Heart right ventricle (tissue), 16 donors: Measurements from ENCODE around the gene TRA2B. TPM values are rescaled to one million over a fixed set of nuclear protein-coding genes. Genes with fewer than 3 reads are reported as not detected.

Experiments
- ATAC-seq, 8 donors: fragments of 200-7000 bp; cut with Tn5 transposase; one replicate each; pipeline ENCODE4 v1.9.1; 2020; ENCODE audit warnings: mild to moderate bottlenecking in 8 of 8, moderate library complexity in 8 of 8, moderate number of reproducible peaks in 1 of 8
- DNase-seq, 2 donors: peaks; one replicate each; pipeline ENCODE4 v3.0.0-alpha.2; 2020
- H3K27ac ChIP-seq, 10 donors: fragments of 200-600 bp; sonication (generic) in 2 of 10; one replicate each; pipeline versions ENCODE4 v1.5.0 to v1.8.0; 2020 to 2022; ENCODE audit warnings: mild to moderate bottlenecking in 3 of 10
- H3K27me3 ChIP-seq, 7 donors: fragments of 200-600 bp; one replicate each; pipeline ENCODE4 v1.8.0; 2021 to 2022; ENCODE audit warnings: mild to moderate bottlenecking in 2 of 7
- H3K36me3 ChIP-seq, 9 donors: fragments of 200-600 bp; sonication (generic) in 1 of 9; one replicate each; pipeline versions ENCODE4 v1.5.0 to v1.8.0; 2020 to 2022; ENCODE audit warnings: mild to moderate bottlenecking in 2 of 9
- H3K4me1 ChIP-seq, 9 donors: fragments of 200-600 bp; sonication (generic) in 1 of 9; one replicate each; pipeline versions ENCODE4 v1.5.0 to v1.8.0; 2020 to 2022; ENCODE audit warnings: mild to moderate bottlenecking in 4 of 9
- H3K4me3 ChIP-seq, 10 donors: fragments of 200-600 bp; sonication (generic) in 2 of 10; one replicate each; pipeline versions ENCODE4 v1.5.0 to v1.8.0; 2020 to 2022; ENCODE audit warnings: mild to moderate bottlenecking in 7 of 10, moderate library complexity in 2 of 10
- H3K9me3 ChIP-seq, 11 donors: fragments of 200-600 bp in 10 of 11; sonication (generic) in 2 of 11; one replicate each; pipeline versions ENCODE4 v1.5.0 to v1.8.0; 2013 to 2022; ENCODE audit warnings: mild to moderate bottlenecking in 2 of 11, control low read depth in 1 of 11, moderate library complexity in 1 of 11
- WGBS, 2 donors: extraction: QIAGEN DNeasy Blood & Tissue Kit; methylation state at CpG; one replicate each; pipeline ENCODE4 v1.1.7; 2013; ENCODE audit warnings: inconsistent platforms in 1 of 2; 5-methylcytosine and 5-hydroxymethylcytosine counted together
- intact Hi-C, 10 donors: fragments of 100-400 bp; cut with DNase I; formaldehyde crosslinking; loops; one replicate each; pipeline versions ENCODE4 v1.11.1 to v1.14.2; 2022
- polyA plus RNA-seq, 2 donors: library from polyadenylated mRNA; stranded (reverse); fragments of 200-250 nt; gene quantifications; one replicate each; pipeline ENCODE4 v1.2.3, GENCODE V29; 2013
- total RNA-seq, 10 donors: library from RNA; stranded (reverse); fragmentation: NEBNext Ultra II Directional in 3 of 10; extraction: Animal tissue kit (Norgen Biotek cat#: 25700) in 3 of 10; gene quantifications; one replicate each; pipeline versions ENCODE4 v1.2.1 to v1.2.4, GENCODE V29; 2021 to 2023
- TF ChIP-seq, protein P1 (sequence below), 9 donors: fragments of 200-600 bp; sonication (generic) in 2 of 9; IDR thresholded peaks; one replicate each; pipeline versions ENCODE4 v1.5.0 to v1.8.0; 2021 to 2022; ENCODE audit warnings: antibody characterized with exemption in 9 of 9, mild to moderate bottlenecking in 5 of 9, moderate library complexity in 1 of 9
- donor health status: Arrhythmogenic right ventricular cardiomyopathy.
- donor health status: ischemic (EF 13 %, LVEDD 7.1; RV severe dilation, severe dysfunction).
- donor health status: healthy with polysubstance abuse.
- donor health status: DM: no; HTN: yes; CAD: no.
- donor health status: DM: no; HTN: no; CAD: no.
- donor health status: ischemic (EF 25% LVEDD 6.9; RV normal size, moderate dysfunction).
- donor health status: ischemic (EF 25% LVEDD 5.7; RV mildly dilated, moderate dysfunction).
- donor health status: healthy.
- donor health status: DM: yes; HTN: yes; CAD: no.
- donor health status: Ischemic cardiomyopathy.
- donor health status: ischemic (EF 35%, LVEDD 5.7; RV mildly dilated, moderate dysfunction).
- donor health status: nonischemic (EF 11% LVEDD 7.7; RV severe dilation, severe dysfunction).
- donor health status: DM: yes; HTN: yes; CAD: no.
- donor health status: PGD.
- donor health status: ischemic (EF 29% LVEDD 5.4; RV normal size, mild dysfunction).
- donor health status: nonischemic (EF 23%, LVEDD 6.1; RV moderate dilation, normal function).

Gene TRA2B
- total and polyA plus RNA-seq, 12 donors, result 43.6 to 75.9 (median 49.8) TPM

DNA sequence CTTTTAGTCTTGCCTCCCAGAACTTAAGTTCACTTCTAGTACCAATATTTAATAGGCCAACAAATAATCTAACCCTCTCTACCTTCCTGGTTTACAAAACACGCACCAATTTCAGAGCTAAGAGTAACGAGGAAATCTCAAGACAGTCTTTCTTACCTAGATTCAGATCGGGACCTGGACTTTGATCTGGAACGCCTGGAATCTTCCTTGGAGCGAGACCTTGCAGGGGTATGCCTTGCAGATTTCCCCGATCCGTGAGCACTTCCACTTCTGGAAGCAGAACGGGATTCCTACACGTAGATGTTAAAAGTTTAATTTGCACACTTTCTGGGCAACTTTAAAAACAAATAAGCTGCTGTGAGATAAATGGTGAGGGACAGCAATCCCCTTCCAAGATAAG is 11.4 kb downstream of the TRA2B start:
- H3K4me1 ChIP-seq, result peaks cover 33 to 95% (median 73%) of the 10 kb centered on the region in 9 donors
- H3K4me3 ChIP-seq, result no peak overlapping the region
- TF ChIP-seq, protein P1, sequence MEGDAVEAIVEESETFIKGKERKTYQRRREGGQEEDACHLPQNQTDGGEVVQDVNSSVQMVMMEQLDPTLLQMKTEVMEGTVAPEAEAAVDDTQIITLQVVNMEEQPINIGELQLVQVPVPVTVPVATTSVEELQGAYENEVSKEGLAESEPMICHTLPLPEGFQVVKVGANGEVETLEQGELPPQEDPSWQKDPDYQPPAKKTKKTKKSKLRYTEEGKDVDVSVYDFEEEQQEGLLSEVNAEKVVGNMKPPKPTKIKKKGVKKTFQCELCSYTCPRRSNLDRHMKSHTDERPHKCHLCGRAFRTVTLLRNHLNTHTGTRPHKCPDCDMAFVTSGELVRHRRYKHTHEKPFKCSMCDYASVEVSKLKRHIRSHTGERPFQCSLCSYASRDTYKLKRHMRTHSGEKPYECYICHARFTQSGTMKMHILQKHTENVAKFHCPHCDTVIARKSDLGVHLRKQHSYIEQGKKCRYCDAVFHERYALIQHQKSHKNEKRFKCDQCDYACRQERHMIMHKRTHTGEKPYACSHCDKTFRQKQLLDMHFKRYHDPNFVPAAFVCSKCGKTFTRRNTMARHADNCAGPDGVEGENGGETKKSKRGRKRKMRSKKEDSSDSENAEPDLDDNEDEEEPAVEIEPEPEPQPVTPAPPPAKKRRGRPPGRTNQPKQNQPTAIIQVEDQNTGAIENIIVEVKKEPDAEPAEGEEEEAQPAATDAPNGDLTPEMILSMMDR (IDR thresholded peaks at IDR 0.05), result no peak
- WGBS, 2 donors, result 45 to 49% methylated on average over 9 of the region's 9 CpGs
- intact Hi-C loops, result loop anchor here in 1 of 10 donors (10.0 kb wide), 1 partner anchor 192 kb away; no protein-coding TSS in a partner anchor
- H3K9me3 ChIP-seq, result no peaks in the 10 kb centered on the region
- ATAC-seq (no peak), DNase-seq (no peak)
- peak overlapping the region in 1 of 10 donors; percentile 6 for H3K27ac ChIP-seq
- no peaks in the 10 kb centered on the region for H3K27me3 ChIP-seq
- H3K36me3 ChIP-seq, result peaks cover 0 to 99% (median 41%) of the 10 kb centered on the region in 9 donors

DNA sequence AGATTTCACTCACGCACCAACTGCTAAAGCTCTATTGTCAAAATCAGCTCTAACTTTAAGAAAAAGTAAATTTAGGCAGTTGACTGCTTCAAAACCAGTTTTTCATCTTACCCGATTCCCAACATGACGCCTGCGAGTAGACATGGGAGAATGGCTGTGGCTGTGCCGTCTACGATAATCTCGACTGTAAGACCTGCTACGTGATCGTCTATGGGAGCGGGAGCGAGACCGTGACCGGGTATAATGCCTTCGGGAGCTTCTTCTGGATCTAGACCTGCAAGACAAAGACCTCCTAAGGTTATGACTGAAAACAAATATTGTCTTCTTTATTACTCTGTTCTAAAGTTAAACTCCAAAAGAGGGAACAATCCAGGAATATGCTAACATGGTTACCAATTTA is 12.5 kb downstream of the TRA2B start:
- ATAC-seq, result no peak
- 84 to 85% methylated on average over 14 of the region's 14 CpGs for WGBS, 2 donors

DNA sequence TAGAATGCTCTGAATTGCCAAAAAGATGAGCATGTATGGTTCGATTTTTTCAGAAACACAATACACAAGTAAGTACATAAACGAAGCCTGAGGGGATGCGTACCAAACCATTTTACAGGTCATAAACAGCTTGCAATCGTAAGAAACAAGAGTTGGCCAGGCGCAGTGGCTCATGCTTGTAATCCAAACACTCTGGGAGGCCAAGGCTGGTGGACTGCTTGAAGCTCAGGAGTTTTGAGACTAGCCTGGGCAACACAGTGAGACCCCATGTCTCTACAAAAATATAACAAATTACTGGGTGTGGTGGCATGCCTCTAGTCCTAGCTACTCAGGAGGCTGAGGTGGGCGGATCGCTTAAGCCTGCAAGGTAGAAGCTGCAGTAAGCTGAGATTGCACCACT is 13.4 kb downstream of the TRA2B start:
- Histone ChIP-seq H3K27ac (no peak overlapping the region), H3K4me1 (peaks cover 20 to 76% (median 52%) of the 10 kb centered on the region in 9 donors), H3K9me3 (no peaks in the 10 kb centered on the region), H3K4me3 (no peak overlapping the region), H3K27me3 (no peaks in the 10 kb centered on the region), H3K36me3 (peaks cover 0 to 99% (median 60%) of the 10 kb centered on the region in 9 donors)
- WGBS, 2 donors, result 80 to 84% methylated on average over 7 of the region's 7 CpGs
- peak in 2 of 8 donors; percentile 12 for ATAC-seq
- no peak for DNase-seq
- intact Hi-C loops, result loop anchor here in 1 of 10 donors (10.0 kb wide), 1 partner anchor 190 kb away; no protein-coding TSS in a partner anchor
- TF ChIP-seq, protein P1 (IDR thresholded peaks at IDR 0.05), result no peak

More for the DNA sequence above, 12.5 kb downstream of the TRA2B start:
- Histone ChIP-seq H3K4me3 (no peak overlapping the region), H3K9me3 (no peaks in the 10 kb centered on the region), H3K27ac (no peak overlapping the region), H3K4me1 (peaks cover 27 to 84% (median 62%) of the 10 kb centered on the region in 9 donors), H3K27me3 (no peaks in the 10 kb centered on the region), H3K36me3 (peaks cover 0 to 99% (median 52%) of the 10 kb centered on the region in 9 donors)
- TF ChIP-seq, protein P1 (IDR thresholded peaks at IDR 0.05), result no peak
- DNase-seq, result no peak
- intact Hi-C loops, result loop anchor here in 1 of 10 donors (10.0 kb wide), 1 partner anchor 191 kb away; no protein-coding TSS in a partner anchor

DNA sequence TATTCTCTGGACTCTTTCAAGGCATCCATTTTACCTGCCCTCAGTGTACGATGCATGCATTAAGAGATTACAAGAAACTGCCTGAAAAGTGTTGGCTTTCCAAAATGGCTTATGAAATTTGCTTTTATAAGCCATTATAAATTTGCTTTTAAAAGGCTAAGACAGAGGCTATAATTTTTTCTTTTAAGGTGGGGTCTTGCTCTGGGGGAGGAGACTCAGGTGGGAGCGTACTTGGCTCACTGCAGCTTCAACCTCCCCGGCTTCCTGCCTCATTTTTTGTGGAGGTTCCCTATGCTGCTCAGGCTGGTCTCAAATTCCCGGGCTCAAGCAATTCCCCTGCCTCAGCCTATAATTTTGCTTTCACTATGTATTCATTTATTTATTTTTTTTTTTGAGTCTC is 17.6 kb downstream of the TRA2B start:
- intact Hi-C loops, result loop anchor here in 1 of 10 donors (10.0 kb wide), 1 partner anchor 185 kb away; no protein-coding TSS in a partner anchor
- WGBS, 2 donors, result 83% methylated on average over 4 of the region's 4 CpGs
- peak in 1 of 8 donors; percentile 13 for ATAC-seq

More for the DNA sequence above, 17.6 kb downstream of the TRA2B start:
- Histone ChIP-seq H3K36me3 (peaks cover 3 to 100% (median 92%) of the 10 kb centered on the region in 9 donors), H3K27me3 (no peaks in the 10 kb centered on the region), H3K4me1 (peaks cover 0 to 34% (median 11%) of the 10 kb centered on the region in 9 donors), H3K4me3 (no peak overlapping the region), H3K27ac (no peak overlapping the region), H3K9me3 (no peaks in the 10 kb centered on the region)
- TF ChIP-seq, protein P1 (IDR thresholded peaks at IDR 0.05), result no peak
- no peak for DNase-seq
